ENCODE measurements around the gene EFHD2. TPM values are rescaled to one million over a fixed set of nuclear protein-coding genes. Genes with fewer than 3 reads are reported as not detected.
"Not testable (repeated sequence)": the region's sequence is repeated elsewhere in the genome, so short reads cannot be mapped to it uniquely, and the experiment has no call there.

Gene EFHD2
- total RNA-seq, 1 donor from 2014 or later, result 29.1 TPM

- no peak for DNase-seq
Observed at GRCh38 chr1:15412175-15412800, 2.6 kb downstream of the EFHD2 start.

GRCh38 chr1:15412843-15413242 is 3.2 kb downstream of the EFHD2 start:
- DNase-seq, result peak; percentile 25

- peak; percentile 14 for DNase-seq
Observed at GRCh38 chr1:15413563-15414444, 4.1 kb downstream of the EFHD2 start.

- DNase-seq, result no peak
Observed at GRCh38 chr1:15414445-15414983, 4.8 kb downstream of the EFHD2 start.

GRCh38 chr1:15417059-15417934 is 7.6 kb downstream of the EFHD2 start:
- DNase-seq, result peak; percentile 56

GRCh38 chr1:15418806-15419515 is 9.3 kb downstream of the EFHD2 start:
- DNase-seq, result no peak

GRCh38 chr1:15420853-15421465 is 11.3 kb downstream of the EFHD2 start:
- DNase-seq, result no peak

GRCh38 chr1:15422871-15423270 is 13.2 kb downstream of the EFHD2 start:
- DNase-seq, result no peak

GRCh38 chr1:15423355-15424077 is 13.8 kb downstream of the EFHD2 start:
- peak; percentile 57 for DNase-seq

- peak; percentile 54 for DNase-seq
Observed at GRCh38 chr1:15424146-15424667, 14.5 kb downstream of the EFHD2 start.

GRCh38 chr1:15424981-15425380 is 15.3 kb downstream of the EFHD2 start:
- no peak for DNase-seq

GRCh38 chr1:15425521-15425920 is 15.8 kb downstream of the EFHD2 start:
- no peak for DNase-seq

GRCh38 chr1:15425958-15426357 is 16.3 kb downstream of the EFHD2 start:
- peak; percentile 83 for DNase-seq

- peak; percentile 62 for DNase-seq
Observed at GRCh38 chr1:15426492-15427279, 17.0 kb downstream of the EFHD2 start.

- DNase-seq, result peak; percentile 37
Observed at GRCh38 chr1:15427280-15427666, 17.6 kb downstream of the EFHD2 start.

- DNase-seq, result not testable (repeated sequence)
Observed at GRCh38 chr1:15428252-15428651, 18.6 kb downstream of the EFHD2 start.

- no peak for DNase-seq
Observed at GRCh38 chr1:15428815-15429435, 19.2 kb downstream of the EFHD2 start.

- DNase-seq, result no peak
Observed at GRCh38 chr1:15429701-15430149, 20.0 kb downstream of the EFHD2 start.

All from tongue (tissue), 2 donors.